HepG2 (cell line): ENCODE measurements around the gene UAP1L1. TPM values are rescaled to one million over a fixed set of nuclear protein-coding genes. Genes with fewer than 3 reads are reported as not detected.

Experiments
- ARHGAP35 ChIP-seq: sonication (generic); formaldehyde crosslinking; IDR thresholded peaks from 2 replicates; pipeline ENCODE4 v1.9.0; 2022; ENCODE audit warnings: mild to moderate bottlenecking, inconsistent platforms, moderate library complexity, missing genetic modification reagents, borderline replicate concordance
- IKZF5 ChIP-seq: IDR thresholded peaks from 2 replicates; pipeline ENCODE4 v1.6.1; 2018; ENCODE audit warnings: missing genetic modification reagents, mild to moderate bottlenecking, missing compliant biosample characterization
- MAX ChIP-seq: IDR thresholded peaks from 2 replicates; pipeline ENCODE4 v1.6.1; 2012; ENCODE audit warnings: inconsistent platforms
- MEIS2 ChIP-seq: sonication (generic); formaldehyde crosslinking; IDR thresholded peaks from 2 replicates; pipeline ENCODE4 v1.9.0; 2021; ENCODE audit warnings: mild to moderate bottlenecking, missing genetic modification reagents
- TSC22D2 ChIP-seq: sonication (generic); formaldehyde crosslinking; IDR thresholded peaks from 2 replicates; pipeline ENCODE4 v1.5.1; 2020; ENCODE audit warnings: missing genetic modification reagents, mild to moderate bottlenecking, borderline replicate concordance
- ZBTB26 ChIP-seq: IDR thresholded peaks from 2 replicates; pipeline ENCODE4 v1.6.1; 2016; ENCODE audit warnings: missing compliant biosample characterization, missing genetic modification reagents, borderline replicate concordance
- ZFX ChIP-seq: sonication (generic); formaldehyde crosslinking; IDR thresholded peaks from 2 replicates; pipeline ENCODE4 v1.4.0; 2020; ENCODE audit warnings: mild to moderate bottlenecking, low read depth, missing genetic modification reagents, moderate library complexity
- polyA plus RNA-seq, 8 experiments: library from polyadenylated mRNA; depleted of rRNA in 3 of 8; stranded (reverse) in 7 of 8; unstranded in 1 of 8; fragments of >200 nt; fragmentation: Illumina TruSeq in 4 of 8; extraction: Trizol in 4 of 8; gene quantifications; 2 replicates each; pipeline versions ENCODE4 v1.2.1 to v1.2.3, GENCODE V29; 2011 to 2016; ENCODE audit warnings: low read depth in 4 of 8, missing spikeins in 1 of 8, mixed read lengths in 1 of 8; ENCODE audit not compliant: insufficient read depth in 1 of 8
- total RNA-seq, 5 experiments: library from RNA; depleted of rRNA; stranded (reverse); fragments of >200 nt; fragmentation: Illumina TruSeq; extraction: Trizol; gene quantifications; 2 replicates each; pipeline ENCODE4 v1.2.3, GENCODE V29; 2016; ENCODE audit warnings: low read depth in 1 of 5

The UAP1L1 gene
- total and polyA plus RNA-seq, 2 of the 13 experiments (the other 11 are each of a cell fraction or from before 2014, with no cell fraction given): 5.4 to 6.4 TPM

- TF ChIP-seq ZFX (CRISPR knock-in tag) (peak; percentile 73), MAX (peak; percentile 13; the same call in 1 of the 2 replicates), MEIS2 (CRISPR knock-in tag) (peak; percentile 23; the same call in 1 of the 2 replicates), IKZF5 (CRISPR knock-in tag) (no peak; the same call in 1 of the 2 replicates), ARHGAP35 (CRISPR knock-in tag) (no peak), ZBTB26 (no peak), TSC22D2 (CRISPR knock-in tag) (no peak)
Observed at GRCh38 chr9:137077010-137077747, at the start of gene UAP1L1 (continued).
